Measurements from ENCODE around the gene FBXO24.

FBXO24 gene

GRCh38 chr7:100642534-100642907, 56.4 kb downstream of the FBXO24 start:
- FAIRE-seq, result no peak
- DNase-seq (ENCODE audit: insufficient read length, low spot score), result no peak
- no peak for TF ChIP-seq POLR2A (IDR thresholded peaks at IDR 0.05; ENCODE audit: low read depth, low read length)

GRCh38 chr7:100649826-100650565, 63.9 kb downstream of the FBXO24 start:
- DNase-seq (ENCODE audit: insufficient read length, low spot score) (no peak), FAIRE-seq (no peak)
- TF ChIP-seq POLR2A (IDR thresholded peaks at IDR 0.05; ENCODE audit: low read depth, low read length), result no peak
